ENCODE measurements around the gene PRPF39.

PRPF39 gene, protein sequence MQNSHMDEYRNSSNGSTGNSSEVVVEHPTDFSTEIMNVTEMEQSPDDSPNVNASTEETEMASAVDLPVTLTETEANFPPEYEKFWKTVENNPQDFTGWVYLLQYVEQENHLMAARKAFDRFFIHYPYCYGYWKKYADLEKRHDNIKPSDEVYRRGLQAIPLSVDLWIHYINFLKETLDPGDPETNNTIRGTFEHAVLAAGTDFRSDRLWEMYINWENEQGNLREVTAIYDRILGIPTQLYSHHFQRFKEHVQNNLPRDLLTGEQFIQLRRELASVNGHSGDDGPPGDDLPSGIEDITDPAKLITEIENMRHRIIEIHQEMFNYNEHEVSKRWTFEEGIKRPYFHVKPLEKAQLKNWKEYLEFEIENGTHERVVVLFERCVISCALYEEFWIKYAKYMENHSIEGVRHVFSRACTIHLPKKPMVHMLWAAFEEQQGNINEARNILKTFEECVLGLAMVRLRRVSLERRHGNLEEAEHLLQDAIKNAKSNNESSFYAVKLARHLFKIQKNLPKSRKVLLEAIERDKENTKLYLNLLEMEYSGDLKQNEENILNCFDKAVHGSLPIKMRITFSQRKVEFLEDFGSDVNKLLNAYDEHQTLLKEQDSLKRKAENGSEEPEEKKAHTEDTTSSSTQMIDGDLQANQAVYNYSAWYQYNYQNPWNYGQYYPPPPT

GRCh38 chr14:45083976-45084722, at the start of gene PRPF39:
Gene PRPF39 (plus strand): TSS chr14:45084116. CDS start chr14:45095240, 11,124 bp downstream.
- intact Hi-C loops (cut with DNase I), result loop anchor here (5.0 to 10.0 kb wide), 3 partner anchors 48 to 171 kb away; partner anchors contain the start of genes FKBP3 and MIS18BP1
- peak; percentile 84 to 98 (median 94) for DNase-seq

DNA sequence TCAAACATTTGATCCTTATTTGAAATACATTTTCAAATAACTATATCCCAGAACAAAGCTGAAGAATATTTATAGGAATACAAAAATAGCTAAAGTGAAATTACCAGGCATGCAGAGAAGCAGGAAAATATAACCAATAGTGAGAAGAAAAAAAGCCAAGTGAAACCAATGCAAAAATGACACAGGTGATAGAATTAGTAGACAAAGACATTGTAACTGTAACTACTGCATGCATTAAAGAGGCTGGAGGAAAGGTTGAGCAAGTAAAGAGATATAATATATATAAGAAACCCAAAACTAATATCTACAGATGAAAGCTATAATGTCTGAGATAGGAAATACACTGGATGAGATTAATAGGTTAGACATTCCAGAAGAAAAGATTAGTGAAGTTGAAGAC, 49.2 kb upstream of the PRPF39 start:
- intact Hi-C loops (cut with DNase I), result no loop called here
- DNase-seq, result no peak

DNA sequence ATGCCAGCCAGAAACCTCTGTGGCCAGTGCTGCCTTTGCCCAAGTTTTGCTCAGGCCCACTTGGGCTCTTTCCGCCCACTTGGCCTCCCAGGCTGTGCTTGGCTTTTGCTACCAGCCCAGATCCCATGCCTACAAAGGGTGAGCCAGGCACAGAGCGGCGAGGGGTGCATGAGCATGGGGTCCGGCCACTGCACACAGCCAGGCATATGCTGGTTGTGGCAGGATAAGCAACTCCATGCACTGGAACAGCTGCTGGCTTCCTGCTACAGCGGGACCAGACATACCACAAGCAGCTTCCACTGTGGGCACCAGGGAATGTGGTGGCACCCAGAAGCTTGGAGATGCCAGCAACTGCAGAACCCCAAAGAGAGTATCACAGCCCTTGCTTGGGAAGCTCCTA, 45.7 kb upstream of the PRPF39 start:
- DNase-seq, result no peak
- intact Hi-C loops (cut with DNase I), result no loop called here

DNA sequence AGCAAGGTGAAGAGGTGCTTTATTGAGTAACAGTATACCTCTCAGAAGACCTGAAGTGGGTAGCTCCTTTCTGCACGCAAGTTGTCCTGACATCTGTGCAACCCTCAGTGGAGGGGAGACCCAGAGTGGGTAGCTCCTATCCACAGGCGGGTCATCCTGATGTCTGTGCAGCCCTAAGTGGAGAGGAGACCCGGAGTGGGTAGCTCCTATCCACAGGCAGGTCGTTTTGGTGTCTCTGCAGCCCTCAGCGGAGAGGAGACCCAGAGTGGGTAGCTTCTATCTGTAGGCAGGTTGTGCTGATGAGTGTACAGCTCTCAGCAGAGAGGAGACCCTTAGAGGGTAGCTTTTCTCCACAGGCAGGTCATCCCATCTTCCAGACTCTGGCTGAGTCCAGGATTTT, 45.1 kb upstream of the PRPF39 start:
- DNase-seq, result no peak
- intact Hi-C loops (cut with DNase I), result no loop called here

- intact Hi-C loops (cut with DNase I), result no loop called here
- no peak for DNase-seq
Observed at GRCh38 chr14:45039390-45039789, 44.5 kb upstream of the PRPF39 start.

GRCh38 chr14:45041641-45042040, 42.3 kb upstream of the PRPF39 start:
- no peak for DNase-seq
- intact Hi-C loops (cut with DNase I), result no loop called here

DNA sequence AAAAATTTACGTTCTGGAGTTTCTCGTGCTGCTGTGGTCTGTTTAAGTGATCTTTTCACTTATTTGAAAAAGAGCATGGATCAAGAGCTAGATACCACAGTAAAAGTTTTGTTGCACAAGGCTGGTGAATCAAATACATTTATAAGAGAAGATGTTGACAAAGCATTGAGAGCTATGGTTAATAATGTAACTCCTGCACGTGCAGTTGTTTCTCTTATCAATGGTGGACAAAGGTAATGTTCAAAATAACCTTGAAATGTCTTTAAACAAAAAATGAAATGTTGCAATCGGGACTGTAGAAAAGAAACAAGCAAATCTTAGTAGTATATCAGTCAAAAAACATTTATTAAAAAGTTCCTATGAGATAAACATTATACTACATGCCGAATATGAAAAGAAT, 39.3 kb upstream of the PRPF39 start:
- intact Hi-C loops (cut with DNase I), result no loop called here
- DNase-seq, result no peak

GRCh38 chr14:45048385-45048784, 35.5 kb upstream of the PRPF39 start:
- intact Hi-C loops (cut with DNase I), result no loop called here
- no peak for DNase-seq

- DNase-seq, result peak in 11 of 42 donors; percentile 4 to 53 (median 19)
- intact Hi-C loops (cut with DNase I), result no loop called here
Observed at GRCh38 chr14:45051180-45051579, 32.7 kb upstream of the PRPF39 start.

GRCh38 chr14:45051896-45052295, 32.0 kb upstream of the PRPF39 start:
- no peak for DNase-seq
- intact Hi-C loops (cut with DNase I), result no loop called here

DNA sequence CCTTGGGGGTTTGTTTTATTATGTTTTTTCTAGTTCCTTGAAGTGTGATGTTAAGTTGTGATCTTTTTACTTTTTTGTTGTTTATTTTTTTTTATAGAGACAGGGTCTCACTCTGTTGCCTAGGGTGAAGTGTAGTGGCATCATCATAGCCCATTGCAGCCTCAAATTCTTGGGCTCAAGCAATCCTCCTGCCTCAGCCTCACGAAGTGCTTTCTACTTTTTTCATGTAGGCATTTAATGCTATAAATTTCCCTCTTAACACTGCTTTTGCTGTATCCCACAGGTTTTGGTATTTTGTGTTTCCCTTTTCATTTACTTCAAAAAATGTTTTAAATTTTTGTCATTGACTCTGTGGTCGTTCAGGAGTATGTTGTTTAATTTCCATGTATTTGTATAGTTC, 26.6 kb upstream of the PRPF39 start:
- intact Hi-C loops (cut with DNase I), result no loop called here
- no peak for DNase-seq

- no peak for DNase-seq
- intact Hi-C loops (cut with DNase I), result no loop called here
Observed at GRCh38 chr14:45057881-45058364, 26.0 kb upstream of the PRPF39 start.

DNA sequence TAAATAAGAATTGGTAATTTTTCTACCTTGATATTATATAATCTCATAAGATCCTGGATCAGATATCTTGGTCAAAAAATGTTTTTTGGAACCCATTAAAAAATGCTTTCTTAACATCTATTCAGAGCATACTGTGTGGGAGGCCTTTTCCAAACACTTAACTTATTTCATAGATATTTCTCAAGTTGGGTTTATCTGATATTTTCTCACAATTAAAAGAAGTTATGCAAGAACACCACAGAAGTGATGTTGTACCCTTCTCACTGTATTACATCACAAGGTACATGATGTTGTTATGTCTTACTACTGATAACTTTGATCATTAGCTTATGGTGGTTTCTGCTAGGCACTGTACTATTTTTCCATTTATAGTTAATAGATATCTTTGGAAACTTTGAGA, 23.4 kb upstream of the PRPF39 start:
- intact Hi-C loops (cut with DNase I), result no loop called here
- no peak for DNase-seq

DNA sequence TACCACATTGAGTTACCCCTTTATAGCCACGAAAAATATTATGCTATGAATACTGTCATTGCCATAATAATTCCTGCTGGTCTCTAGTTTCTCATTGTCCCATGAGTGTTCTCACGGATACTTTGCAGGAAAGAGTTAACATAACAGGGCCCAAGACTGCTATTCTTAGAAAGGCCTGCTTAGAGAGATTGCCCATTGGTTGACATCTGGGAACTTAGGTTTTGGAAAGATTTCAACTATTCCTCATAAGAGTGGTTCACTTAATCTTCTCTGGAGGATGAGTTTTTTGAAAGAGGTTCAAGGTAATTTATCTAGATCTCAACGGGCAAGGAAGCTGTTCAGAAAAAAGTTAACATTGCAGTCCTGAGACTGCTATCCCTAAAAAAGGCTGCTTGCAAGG, 18.4 kb upstream of the PRPF39 start:
- intact Hi-C loops (cut with DNase I), result no loop called here
- DNase-seq, result no peak

- intact Hi-C loops (cut with DNase I), result no loop called here
Observed at GRCh38 chr14:45065956-45066355, 18.0 kb upstream of the PRPF39 start.

DNA sequence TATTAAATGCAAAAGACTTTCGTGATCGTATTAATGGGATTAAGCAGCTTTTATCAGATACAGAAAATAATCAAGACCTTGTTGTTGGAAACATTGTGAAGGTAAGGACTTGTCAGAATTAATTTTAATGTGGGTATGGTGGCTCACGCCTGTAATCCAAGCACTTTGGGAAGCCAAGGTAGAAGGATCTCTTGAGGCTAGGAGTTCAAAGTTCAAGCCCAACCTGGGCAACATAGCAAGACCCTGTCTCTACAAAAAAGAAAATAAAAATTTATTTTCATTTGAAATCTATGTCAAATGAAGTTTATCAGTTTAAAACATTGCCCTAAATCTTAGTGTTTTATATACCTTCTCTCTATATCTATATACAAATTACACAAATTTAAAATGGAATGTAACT, 17.2 kb upstream of the PRPF39 start:
- no peak for DNase-seq
- intact Hi-C loops (cut with DNase I), result no loop called here

More at GRCh38 chr14:45065956-45066355, 18.0 kb upstream of the PRPF39 start:
- no peak for DNase-seq

DNA sequence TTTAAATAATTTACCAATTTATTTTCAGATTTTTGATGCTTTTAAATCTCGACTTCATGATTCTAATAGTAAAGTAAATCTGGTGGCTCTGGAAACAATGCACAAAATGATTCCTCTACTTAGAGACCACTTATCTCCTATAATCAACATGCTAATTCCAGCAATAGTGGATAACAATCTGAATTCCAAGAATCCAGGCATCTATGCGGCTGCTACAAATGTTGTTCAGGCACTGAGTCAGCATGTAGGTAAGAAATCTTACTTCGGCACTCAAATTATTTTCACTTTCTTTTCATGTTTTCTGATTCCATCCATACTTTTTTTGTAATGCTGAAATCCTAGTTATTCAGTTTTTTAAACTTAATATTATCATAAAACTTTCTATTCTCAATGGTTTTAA, 15.5 kb upstream of the PRPF39 start:
- intact Hi-C loops (cut with DNase I), result no loop called here
- DNase-seq, result no peak

- no peak for DNase-seq
- intact Hi-C loops (cut with DNase I), result no loop called here
Observed at GRCh38 chr14:45070215-45070614, 13.7 kb upstream of the PRPF39 start.

- intact Hi-C loops (cut with DNase I), result no loop called here
- no peak for DNase-seq
Observed at GRCh38 chr14:45072126-45072525, 11.8 kb upstream of the PRPF39 start.

Data from head of caudate nucleus (tissue), 42 donors.